Measurements from ENCODE around the gene CELA1. TPM values are rescaled to one million over a fixed set of nuclear protein-coding genes. Genes with fewer than 3 reads are reported as not detected.
"Not testable (repeated sequence)": the region's sequence is repeated elsewhere in the genome, so short reads cannot be mapped to it uniquely, and the experiment has no call there.

Gene CELA1
- total RNA-seq, 1 donor from 2014 or later, result not detected

DNA sequence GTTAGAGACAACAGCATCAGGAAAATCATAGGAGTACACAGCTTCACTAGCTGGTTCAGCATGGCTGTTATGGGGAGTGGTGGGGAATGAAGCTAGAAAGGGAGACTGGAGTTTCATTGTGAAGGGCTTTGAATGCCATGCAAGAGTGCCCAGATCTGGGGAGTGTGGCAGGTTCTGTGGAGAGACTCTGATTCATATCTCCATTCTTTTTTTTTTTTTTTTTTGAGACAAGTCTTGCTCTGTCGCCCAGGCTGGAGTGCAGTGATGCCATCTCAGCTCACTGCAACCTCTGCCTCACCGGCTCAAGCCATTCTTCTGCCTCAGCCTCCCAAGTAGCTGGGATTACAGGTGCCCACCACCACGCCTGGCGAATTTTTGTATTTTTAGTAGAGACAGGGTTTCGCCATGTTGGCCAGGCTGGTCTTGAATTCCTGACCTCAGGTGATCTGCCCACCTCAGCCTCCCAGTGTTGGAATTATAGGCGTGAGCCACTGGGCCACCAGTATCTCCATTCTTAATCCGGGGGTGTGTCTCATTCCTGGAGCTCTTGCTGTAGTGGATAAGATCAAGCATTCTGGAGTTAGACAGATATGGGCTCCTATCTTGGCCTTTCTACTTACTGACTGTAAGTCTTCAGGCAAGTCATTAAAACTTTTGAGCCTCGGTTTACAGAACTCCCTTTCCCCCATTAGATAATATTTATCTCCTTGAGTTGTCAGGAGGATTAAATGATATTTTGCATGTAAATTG, 28.2 kb downstream of the CELA1 start:
- not testable (repeated sequence) for DNase-seq (ENCODE audit: low read depth, low spot score)

DNA sequence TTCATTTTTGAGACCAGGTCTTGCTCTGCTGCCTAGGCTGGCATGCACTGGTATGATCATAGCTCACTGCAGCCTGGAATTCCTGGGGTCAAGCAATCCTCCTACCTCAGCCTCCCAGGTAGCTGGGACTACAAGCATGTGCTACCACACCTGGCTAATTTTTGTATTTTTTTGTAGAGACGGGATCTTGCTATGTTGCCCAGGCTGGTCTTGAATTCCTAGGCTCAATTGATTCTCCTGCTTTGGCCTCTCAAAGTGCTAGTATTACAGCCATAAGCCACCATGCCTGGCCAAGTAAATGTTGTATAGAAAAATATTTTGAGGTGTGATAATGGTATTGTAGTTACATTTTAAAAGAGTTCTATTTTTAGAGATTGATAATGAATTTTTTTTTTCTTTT, 35.1 kb downstream of the CELA1 start:
- no peak for DNase-seq (ENCODE audit: low read depth, low spot score)

DNA sequence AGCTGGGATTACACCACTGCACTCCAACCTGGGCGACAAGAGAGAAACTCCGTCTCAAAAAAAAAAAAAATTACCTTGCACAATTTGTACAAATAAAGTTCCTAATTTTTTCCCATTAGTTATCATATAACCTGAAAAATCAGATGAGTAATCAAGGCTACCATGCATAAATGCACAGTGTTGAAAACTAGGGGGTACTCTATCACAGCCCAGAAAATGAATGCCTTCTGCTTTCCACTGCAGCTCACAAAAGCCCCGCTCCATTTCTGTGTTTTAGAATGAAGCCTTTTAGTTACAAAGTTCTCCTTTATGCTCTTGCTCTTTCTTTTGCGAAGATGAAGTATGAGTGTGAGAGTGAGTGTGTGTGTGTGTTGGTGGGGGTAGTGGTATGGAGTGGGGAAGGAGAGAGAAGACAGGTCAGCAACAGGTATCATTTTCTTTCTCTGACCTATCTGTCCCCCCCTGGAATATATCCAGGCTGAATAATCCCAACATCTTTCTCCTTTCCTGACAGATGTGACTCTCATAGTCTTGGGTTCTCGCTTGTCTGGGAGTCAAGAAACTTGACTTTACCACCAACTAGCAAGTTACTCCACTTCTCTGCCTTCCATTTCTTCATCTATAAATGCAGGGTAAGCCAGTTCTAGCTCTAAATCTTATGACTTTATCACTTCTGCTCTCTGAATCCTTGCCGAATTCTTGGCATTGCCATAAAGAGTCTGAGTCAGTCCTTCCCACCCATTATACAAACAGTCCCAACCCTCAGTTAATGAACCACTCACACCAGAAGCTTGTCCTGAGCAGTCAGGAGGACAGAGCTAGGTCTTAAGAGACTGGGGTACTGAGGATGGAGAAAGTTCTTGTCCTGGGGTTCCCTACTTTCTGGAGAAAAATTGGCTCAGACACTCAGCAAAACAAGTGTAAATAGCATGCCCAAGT, 38.6 kb downstream of the CELA1 start:
- DNase-seq (ENCODE audit: low read depth, low spot score), result no peak

DNA sequence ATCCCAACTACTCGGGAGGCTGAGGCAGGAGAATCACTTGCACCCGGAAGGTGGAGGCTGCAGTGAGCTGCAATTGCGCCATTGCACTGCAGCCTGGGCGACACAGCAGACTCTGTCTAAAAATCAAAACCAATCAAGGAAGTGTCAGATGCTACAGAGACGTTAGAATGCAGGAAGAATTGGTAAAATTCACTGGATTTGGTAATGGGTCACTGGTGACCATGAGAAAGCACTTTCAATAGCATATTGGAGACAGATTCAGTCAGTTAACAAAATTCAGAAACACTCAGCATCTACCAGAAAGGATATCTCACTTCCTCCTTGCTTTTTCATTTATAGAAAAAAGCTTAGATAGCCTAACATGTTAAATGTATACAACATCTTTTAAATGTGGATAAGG, 40.0 kb downstream of the CELA1 start:
- no peak for DNase-seq (ENCODE audit: low read depth, low spot score)

DNA sequence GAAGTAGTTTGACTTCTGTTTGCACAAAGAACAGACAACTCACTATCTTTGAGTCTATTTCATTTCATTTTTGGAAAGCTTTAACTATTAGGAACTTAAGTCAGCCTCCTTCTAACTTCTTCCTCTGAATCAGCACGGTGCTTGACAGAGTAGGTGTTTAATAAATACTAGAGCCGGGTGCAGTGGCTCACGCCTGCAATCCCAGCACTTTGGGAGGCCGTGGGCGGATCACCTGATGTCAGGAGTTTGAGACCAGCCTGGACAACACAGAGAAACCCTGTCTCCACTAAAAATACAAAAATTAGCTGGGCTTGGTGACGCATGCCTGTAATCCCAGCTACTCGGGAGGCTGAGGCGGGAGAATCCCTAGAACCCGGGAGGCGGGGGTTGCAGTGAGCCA, 45.7 kb downstream of the CELA1 start:
- not testable (repeated sequence) for DNase-seq (ENCODE audit: low read depth, low spot score)

DNA sequence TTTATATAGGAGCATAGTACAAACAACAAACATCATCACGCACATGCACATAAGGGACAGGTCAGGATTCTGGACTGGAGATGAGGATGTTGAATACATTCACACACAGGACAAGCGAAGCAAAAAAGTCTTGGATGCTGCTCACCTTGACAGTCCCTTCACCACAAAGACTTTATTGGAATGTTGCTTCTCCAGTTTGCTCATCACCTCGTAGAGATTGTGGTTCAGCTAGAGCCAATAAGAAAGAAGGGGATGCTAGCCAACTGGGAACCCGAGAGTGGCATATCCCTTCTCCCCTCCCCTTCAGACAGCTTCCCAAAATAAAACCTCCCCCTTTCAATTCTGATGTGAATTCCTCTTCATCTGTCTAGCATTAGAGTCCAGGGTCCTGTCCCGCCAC, 50.8 kb downstream of the CELA1 start:
- DNase-seq (ENCODE audit: low read depth, low spot score), result no peak

DNA sequence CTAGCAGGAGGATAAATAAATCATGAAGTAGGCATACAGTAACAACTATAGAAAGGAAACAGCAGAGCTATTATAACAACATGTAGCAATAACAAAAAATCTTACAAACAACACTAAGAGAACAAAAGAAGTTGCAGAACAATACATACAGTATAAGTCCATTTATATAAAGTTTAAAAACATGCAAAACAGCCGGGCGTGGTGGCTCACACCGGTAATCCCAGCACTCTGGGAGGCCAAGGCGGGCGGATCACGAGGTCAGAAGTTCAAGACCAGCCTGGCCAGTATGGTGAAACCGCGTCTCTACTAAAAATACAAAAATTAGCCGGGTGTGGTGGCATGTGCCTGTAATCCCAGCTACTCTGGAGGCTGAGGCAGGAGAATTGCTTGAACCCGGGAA, 52.4 kb downstream of the CELA1 start:
- DNase-seq (ENCODE audit: low read depth, low spot score), result not testable (repeated sequence)

DNA sequence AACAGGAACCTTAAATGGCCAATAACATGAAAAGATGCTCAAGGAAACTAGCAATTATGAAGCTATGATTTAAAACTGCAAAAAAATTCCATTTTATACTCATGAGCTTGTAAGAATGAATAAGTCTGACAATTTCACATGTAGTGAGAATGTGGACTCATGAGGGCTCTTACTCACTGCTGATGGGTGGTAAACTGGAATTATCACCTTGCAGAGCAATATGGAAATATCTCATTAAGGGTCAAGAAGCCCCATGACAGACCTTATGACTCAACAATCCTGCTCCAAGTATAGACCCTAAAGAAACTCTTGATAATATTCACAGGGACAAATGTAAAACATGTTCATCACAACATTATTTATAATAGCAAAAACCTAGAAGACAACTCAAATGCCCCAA, 52.8 kb downstream of the CELA1 start:
- DNase-seq (ENCODE audit: low read depth, low spot score), result no peak

DNA sequence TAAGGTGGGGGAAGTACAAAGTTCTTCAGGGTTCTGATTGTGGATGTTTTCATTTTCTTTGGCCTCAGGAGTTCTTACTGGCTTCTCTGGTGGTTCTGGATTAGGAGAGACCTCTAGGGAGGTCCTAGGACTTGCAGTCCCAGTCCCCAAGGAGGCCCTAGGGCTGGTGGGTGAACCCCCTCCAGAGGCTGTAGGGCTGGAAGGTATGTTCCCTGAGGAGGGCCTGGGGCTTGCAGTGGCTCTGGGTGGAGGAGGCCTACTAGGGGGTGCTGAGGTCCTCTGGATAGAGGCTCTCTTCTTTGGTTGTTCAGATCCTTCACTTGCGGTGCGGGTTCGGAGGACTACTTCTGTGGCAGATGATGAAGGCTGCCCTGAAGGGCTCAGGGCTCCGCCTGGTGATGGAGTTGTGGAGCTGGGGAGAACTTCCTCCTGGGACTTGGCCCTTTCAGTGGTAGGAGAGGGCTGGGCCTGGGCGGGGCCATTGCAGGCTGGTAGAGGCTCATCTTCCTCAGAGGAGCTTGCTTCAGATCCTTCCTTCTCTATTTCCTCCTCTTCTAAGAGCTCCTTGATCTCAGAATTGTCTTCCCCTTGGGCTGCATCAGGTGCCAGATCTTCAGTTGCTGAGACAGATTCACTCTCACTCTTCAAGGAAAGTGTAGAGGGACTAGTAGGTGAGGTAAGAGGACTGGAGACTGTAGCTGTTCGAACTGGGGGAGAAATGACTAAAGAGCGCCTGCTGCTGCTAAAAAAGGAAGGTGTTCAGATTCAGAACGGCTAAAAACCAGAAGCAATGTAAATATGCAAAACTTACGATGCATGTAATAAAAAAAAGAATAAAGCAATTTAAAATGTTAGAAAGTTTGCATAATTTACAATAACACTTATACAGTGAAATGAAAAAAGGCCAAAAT, 54.6 kb downstream of the CELA1 start:
- not testable (repeated sequence) for DNase-seq (ENCODE audit: low read depth, low spot score)

DNA sequence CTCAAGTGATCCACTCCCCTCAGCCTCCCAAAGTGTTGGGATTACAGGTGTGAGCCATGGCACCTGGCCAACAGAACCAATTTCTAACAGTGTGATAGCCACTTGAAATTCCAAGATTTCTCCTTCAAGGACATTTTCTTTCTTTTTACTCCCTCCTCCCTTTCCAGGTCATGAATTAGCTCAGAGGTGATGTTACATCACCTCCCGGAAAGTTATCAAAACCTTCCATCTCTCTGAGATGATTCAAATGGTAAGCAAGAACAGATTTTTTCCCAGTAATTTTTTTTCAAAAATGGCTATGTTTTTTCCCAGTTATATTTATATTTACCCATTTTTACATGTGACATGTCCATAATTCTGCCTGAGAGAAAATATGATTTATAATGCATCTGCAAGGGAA, 60.6 kb downstream of the CELA1 start:
- no peak for DNase-seq (ENCODE audit: low read depth, low spot score)

DNA sequence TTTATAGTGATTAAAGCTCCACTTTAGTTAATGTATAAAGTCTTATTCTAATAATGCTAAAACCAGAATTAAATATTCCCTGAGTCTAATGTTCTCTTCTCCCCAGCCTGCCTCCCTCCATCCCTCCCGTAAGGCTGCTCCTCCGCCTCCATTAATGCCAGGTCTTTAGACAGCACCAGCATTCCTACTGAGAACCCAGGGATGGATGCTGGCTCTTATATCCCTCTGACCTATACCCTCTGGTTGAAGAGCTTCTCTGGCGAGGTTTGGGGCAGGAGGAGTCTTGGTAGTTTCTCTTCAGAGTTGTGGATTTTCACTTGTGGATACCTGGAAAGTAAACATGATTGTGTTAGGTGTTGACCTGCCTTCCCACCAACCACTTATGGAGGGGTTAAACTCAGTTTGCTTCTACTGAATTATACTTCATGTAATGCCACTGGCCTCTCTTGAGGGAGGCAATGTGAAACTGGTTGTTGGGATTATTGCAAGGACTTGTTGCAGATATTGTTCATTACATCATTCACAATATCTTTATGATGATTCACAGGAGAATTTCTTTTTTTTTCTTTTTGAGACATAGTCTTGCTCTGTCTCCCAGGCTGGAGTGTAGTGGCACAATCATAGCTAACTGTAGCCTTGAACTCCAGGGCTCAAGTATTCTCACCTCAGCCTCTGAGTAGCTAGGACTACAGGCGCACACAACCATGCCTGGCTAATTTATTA, 65.1 kb downstream of the CELA1 start:
- DNase-seq (ENCODE audit: low read depth, low spot score), result no peak

Other genes starting within 250 kb of the CELA1 start
- 9.4 and 10.3 TPM in 2 replicates for gene TFCP2, start 173.5 kb downstream of the CELA1 start, total RNA-seq
- 1.3 and 1.9 TPM in 2 replicates for gene POU6F1, start 128.6 kb downstream of the CELA1 start, total RNA-seq
- 80.1 and 118 TPM in 2 replicates for gene DAZAP2, start 107.9 kb downstream of the CELA1 start, total RNA-seq
- 12.3 and 17.9 TPM in 2 replicates for gene SMAGP, start 76.3 kb downstream of the CELA1 start, total RNA-seq
- not detected in 2 replicates for gene BIN2, start 22.5 kb downstream of the CELA1 start, total RNA-seq
- gene GALNT6, start 44.7 kb upstream of the CELA1 start, total RNA-seq, result 75.0 and 112 TPM in 2 replicates
- gene SLC4A8, start 78.2 kb upstream of the CELA1 start, total RNA-seq, result 3.7 and 5.1 TPM in 2 replicates
- gene SCN8A, start 244.6 kb upstream of the CELA1 start, total RNA-seq, result 21.0 and 30.7 TPM in 2 replicates